ENCODE measurements around the gene ZEB1.

The ZEB1 gene

GRCh38 chr10:31466313-31466712 is 147.3 kb downstream of the ZEB1 start:
- no peak overlapping the region for H3K4me3 ChIP-seq (ENCODE audit: low read depth, low read length)
- TF ChIP-seq MYC (IDR thresholded peaks at IDR 0.05; ENCODE audit: low read depth, low read length) (no peak), MAX (IDR thresholded peaks at IDR 0.05; ENCODE audit: low read depth, low read length) (no peak), POLR2A (IDR thresholded peaks at IDR 0.05; ENCODE audit: extremely low read depth, insufficient read length) (no peak), CTCF (IDR thresholded peaks at IDR 0.05; ENCODE audit: low read depth, low read length) (no peak)
- no peak for DNase-seq (ENCODE audit: low read depth)

GRCh38 chr10:31467791-31468535 is 148.9 kb downstream of the ZEB1 start:
- DNase-seq (ENCODE audit: low read depth) = peak; percentile 2
- no peak overlapping the region for H3K4me3 ChIP-seq (ENCODE audit: low read depth, low read length)
- TF ChIP-seq MAX (IDR thresholded peaks at IDR 0.05; ENCODE audit: low read depth, low read length) (no peak), MYC (IDR thresholded peaks at IDR 0.05; ENCODE audit: low read depth, low read length) (no peak), POLR2A (IDR thresholded peaks at IDR 0.05; ENCODE audit: extremely low read depth, insufficient read length) (no peak), CTCF (IDR thresholded peaks at IDR 0.05; ENCODE audit: low read depth, low read length) (no peak)

- no peak overlapping the region for H3K4me3 ChIP-seq (ENCODE audit: low read depth, low read length)
- DNase-seq (ENCODE audit: low read depth) = no peak
- TF ChIP-seq POLR2A (IDR thresholded peaks at IDR 0.05; ENCODE audit: extremely low read depth, insufficient read length) (no peak), CTCF (IDR thresholded peaks at IDR 0.05; ENCODE audit: low read depth, low read length) (no peak), MYC (IDR thresholded peaks at IDR 0.05; ENCODE audit: low read depth, low read length) (no peak), MAX (IDR thresholded peaks at IDR 0.05; ENCODE audit: low read depth, low read length) (no peak)
Observed at GRCh38 chr10:31468536-31468859, 149.5 kb downstream of the ZEB1 start.

- no peak for TF ChIP-seq MAX (IDR thresholded peaks at IDR 0.05; ENCODE audit: low read depth, low read length)
- no peak for TF ChIP-seq POLR2A (IDR thresholded peaks at IDR 0.05; ENCODE audit: extremely low read depth, insufficient read length)
- no peak for TF ChIP-seq CTCF (IDR thresholded peaks at IDR 0.05; ENCODE audit: low read depth, low read length)
- no peak for TF ChIP-seq MYC (IDR thresholded peaks at IDR 0.05; ENCODE audit: low read depth, low read length)
- H3K4me3 ChIP-seq (ENCODE audit: low read depth, low read length) = no peak overlapping the region
- DNase-seq (ENCODE audit: low read depth) = no peak
Observed at GRCh38 chr10:31475519-31475918, 156.5 kb downstream of the ZEB1 start.

GRCh38 chr10:31476088-31476487 is 157.1 kb downstream of the ZEB1 start:
- TF ChIP-seq MYC (IDR thresholded peaks at IDR 0.05; ENCODE audit: low read depth, low read length) = no peak
- TF ChIP-seq CTCF (IDR thresholded peaks at IDR 0.05; ENCODE audit: low read depth, low read length) = no peak
- TF ChIP-seq POLR2A (IDR thresholded peaks at IDR 0.05; ENCODE audit: extremely low read depth, insufficient read length) = no peak
- no peak overlapping the region for H3K4me3 ChIP-seq (ENCODE audit: low read depth, low read length)
- no peak for DNase-seq (ENCODE audit: low read depth)

GRCh38 chr10:31477584-31477983 is 158.6 kb downstream of the ZEB1 start:
- DNase-seq (ENCODE audit: low read depth) = no peak
- no peak overlapping the region for H3K4me3 ChIP-seq (ENCODE audit: low read depth, low read length)
- TF ChIP-seq MYC (IDR thresholded peaks at IDR 0.05; ENCODE audit: low read depth, low read length) = no peak
- no peak for TF ChIP-seq MAX (IDR thresholded peaks at IDR 0.05; ENCODE audit: low read depth, low read length)
- TF ChIP-seq CTCF (IDR thresholded peaks at IDR 0.05; ENCODE audit: low read depth, low read length) = no peak

All from NB4 (cell line).